ENCODE results near the gene IL1RAPL1.
"Not testable (repeated sequence)": the region's sequence is repeated elsewhere in the genome, so short reads cannot be mapped to it uniquely, and the experiment has no call there.

IL1RAPL1 gene

GRCh38 chrX:29297171-29297800 lies 710.0 kb downstream of the IL1RAPL1 start:
- DNase-seq = no peak

GRCh38 chrX:29299684-29300083 lies 712.4 kb downstream of the IL1RAPL1 start:
- no peak for DNase-seq

DNA sequence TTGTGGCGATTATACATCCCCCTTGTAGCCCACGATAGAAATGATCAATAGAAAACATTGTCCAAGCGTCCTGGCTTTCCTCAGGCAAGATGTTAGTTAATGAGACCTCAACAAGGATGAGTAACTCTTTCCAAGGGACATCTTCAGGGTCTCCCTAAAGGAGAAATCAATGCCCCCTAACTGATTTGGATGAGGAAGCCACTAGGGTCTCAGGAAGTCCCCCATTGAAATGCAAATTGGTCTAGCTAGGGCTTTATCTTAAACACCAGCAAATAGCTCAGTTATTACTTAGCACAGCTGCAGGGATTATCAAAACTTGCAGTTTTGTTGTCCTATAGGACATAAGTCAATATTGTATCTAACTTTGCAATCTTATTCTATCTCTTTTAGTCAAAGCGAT lies 721.5 kb downstream of the IL1RAPL1 start:
- DNase-seq = no peak

DNA sequence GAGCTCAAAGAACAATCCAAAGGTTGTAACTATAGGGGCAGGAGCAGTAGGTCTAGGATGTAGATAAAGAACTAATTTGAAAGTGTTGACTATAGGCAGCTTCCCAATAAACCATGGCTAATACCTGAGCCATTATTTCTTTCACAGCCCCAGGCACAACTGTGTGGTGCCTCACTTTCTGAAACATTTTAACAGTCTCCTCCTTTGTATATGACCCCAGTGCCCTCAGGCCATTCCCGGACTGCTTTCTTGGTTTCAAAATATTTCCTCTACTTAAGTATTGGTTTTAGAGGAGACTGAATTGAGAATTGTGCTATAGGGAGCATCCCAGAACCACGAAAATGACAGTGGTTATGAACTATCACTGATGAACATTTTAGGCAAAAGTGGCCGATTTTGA lies 728.7 kb downstream of the IL1RAPL1 start:
- no peak for DNase-seq

GRCh38 chrX:29318012-29318411 lies 730.8 kb downstream of the IL1RAPL1 start:
- no peak for DNase-seq

- not testable (repeated sequence) for DNase-seq
Observed at GRCh38 chrX:29332429-29332828, 745.2 kb downstream of the IL1RAPL1 start.

DNA sequence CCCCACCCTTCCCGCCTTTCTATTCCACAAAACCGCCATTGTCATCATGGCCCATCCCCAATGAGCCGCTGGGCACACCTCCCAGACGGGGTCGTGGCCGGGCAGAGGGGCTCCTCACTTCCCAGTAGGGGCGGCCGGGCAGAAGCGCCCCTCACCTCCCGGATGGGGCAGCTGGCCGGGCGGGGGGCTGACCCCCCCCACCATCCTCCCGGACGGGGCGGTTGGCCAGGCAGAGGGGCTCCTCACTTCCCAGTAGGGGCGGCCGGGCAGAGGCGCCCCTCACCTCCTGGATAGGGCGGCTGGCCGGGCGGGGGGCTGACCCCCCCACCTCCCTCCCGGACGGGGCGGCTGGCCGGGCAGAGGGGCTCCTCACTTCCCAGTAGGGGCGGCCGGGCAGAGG lies 745.8 kb downstream of the IL1RAPL1 start:
- not testable (repeated sequence) for DNase-seq

- DNase-seq = no peak
Observed at GRCh38 chrX:29348288-29348687, 761.0 kb downstream of the IL1RAPL1 start.

GRCh38 chrX:29359276-29359675 lies 772.0 kb downstream of the IL1RAPL1 start:
- no peak for DNase-seq

- DNase-seq = not testable (repeated sequence)
Observed at GRCh38 chrX:29374765-29375164, 787.5 kb downstream of the IL1RAPL1 start.

- DNase-seq = no peak
Observed at GRCh38 chrX:29376584-29376983, 789.3 kb downstream of the IL1RAPL1 start.

DNA sequence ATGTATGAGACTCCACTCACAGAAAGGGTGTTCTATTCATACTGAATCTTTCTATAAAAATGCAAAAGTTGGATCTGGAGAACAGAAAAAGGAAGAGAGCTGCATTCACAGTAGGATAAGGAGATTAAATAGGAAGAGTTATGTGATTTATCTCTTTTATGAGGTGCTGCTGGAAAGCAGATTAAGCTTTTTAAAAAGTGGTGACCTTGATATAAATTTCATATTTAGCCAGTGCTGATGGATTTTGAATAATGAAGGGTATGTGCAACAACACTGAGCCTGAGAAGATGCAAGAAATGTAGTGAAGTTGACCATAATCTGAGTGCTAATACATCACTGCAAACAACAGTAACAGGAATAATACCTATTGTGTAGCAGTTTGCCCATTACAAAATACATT lies 795.6 kb downstream of the IL1RAPL1 start:
- no peak for DNase-seq

DNA sequence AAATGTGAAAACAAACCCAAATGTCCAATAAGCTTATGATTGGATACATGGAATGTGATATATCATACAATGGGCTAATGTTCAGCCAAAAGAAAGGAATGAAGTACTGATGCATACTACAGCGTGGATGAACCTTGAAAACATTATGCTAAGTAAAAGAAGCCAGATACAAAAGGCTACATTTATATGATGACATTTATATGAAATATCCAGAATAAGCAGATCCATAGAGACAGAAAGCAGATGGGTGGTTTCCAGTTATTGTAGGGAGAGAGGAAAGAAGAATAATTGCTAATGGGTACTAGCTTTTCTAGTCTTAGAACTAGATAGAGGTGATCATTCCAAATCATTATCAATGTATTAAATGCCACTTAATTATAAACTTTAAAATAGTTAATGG lies 801.3 kb downstream of the IL1RAPL1 start:
- no peak for DNase-seq

GRCh38 chrX:29397506-29397905 lies 810.3 kb downstream of the IL1RAPL1 start:
- no peak for DNase-seq

- no peak for DNase-seq
Observed at GRCh38 chrX:29407357-29407756, 820.1 kb downstream of the IL1RAPL1 start.

- DNase-seq = no peak
Observed at GRCh38 chrX:29419774-29420553, 832.7 kb downstream of the IL1RAPL1 start.

GRCh38 chrX:29422034-29422433 lies 834.8 kb downstream of the IL1RAPL1 start:
- no peak for DNase-seq

DNA sequence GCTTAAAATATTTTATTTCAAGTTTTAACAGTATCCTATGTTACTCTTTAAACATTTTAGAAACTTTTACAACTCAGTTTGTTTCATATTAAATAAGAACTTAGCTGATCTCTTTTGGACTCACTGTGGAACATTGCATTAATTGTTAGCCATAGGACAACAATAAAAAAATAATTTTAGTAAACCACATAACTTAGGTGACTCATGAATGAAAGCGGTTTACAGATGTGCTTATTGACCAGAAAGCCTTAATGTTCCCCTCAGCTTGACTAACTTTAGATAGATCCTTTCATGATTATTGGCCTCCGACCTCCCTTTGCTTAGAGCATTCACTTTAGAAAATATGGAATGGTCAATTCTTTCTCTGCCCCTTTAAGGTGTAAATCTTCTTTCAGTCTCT lies 844.6 kb downstream of the IL1RAPL1 start:
- no peak for DNase-seq

- no peak for DNase-seq
Observed at GRCh38 chrX:29432534-29432933, 845.3 kb downstream of the IL1RAPL1 start.

GRCh38 chrX:29434939-29435338 lies 847.7 kb downstream of the IL1RAPL1 start:
- DNase-seq = no peak

DNA sequence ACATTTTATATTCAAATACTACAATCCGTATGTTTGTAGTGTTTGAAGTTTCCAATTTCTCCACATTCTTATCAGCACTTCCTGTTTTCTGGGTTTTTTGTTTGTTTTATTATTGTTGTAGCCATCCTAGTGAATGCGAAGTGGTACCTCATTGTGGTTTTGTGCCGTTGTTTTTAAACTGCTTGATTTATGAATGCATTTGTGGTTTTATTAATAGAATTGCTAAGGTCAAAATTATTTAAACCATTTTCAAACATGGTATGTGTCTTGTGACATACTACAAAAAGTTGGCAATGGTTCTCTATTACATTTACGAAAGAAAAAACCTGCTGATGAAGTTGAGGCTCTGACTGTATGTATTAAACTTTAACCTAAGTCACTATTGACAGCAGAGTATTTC lies 848.1 kb downstream of the IL1RAPL1 start:
- no peak for DNase-seq

DNA sequence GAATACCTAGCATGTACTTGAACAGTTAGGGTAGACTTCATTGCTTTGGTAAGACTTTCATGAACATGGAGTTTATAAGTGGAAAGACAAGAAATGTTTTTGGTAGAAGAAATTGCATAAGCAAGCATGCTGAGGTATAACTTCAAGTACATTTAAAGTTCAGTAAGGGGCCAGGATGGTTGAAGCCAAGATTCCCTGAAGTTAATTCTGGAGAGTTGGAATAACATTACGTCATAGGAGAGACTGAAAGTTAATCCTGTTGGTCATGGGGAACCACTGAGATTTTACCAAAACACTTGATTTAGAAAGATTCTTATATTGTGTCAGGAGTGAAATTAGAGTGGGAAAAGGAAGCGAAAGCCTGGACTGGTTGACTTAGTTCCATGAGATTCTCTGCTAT lies 860.6 kb downstream of the IL1RAPL1 start:
- no peak for DNase-seq

GRCh38 chrX:29453333-29453732 lies 866.1 kb downstream of the IL1RAPL1 start:
- no peak for DNase-seq

- no peak for DNase-seq
Observed at GRCh38 chrX:29455702-29456101, 868.5 kb downstream of the IL1RAPL1 start.

- DNase-seq = no peak
Observed at GRCh38 chrX:29461039-29461438, 873.8 kb downstream of the IL1RAPL1 start.
